Neural progenitor cell (in vitro differentiated cells): Measurements from ENCODE around the gene ISG15.

Experiments used
- EZH2 ChIP-seq: fragments of 200-600 bp; sonication (generic); IDR thresholded peaks from 2 replicates; pipeline ENCODE4 v1.6.1; 2017; ENCODE audit warnings: antibody characterized with exemption, mild to moderate bottlenecking, moderate library complexity
- EZH2phosphoT487 ChIP-seq: fragments of 200-600 bp; sonication (generic); IDR thresholded peaks from 2 replicates; pipeline ENCODE4 v1.6.1; 2017; ENCODE audit warnings: antibody characterized with exemption
- TF ChIP-seq, protein P1 (sequence below): fragments of 200-600 bp; sonication (generic); IDR thresholded peaks from 2 replicates; pipeline ENCODE4 v1.5.1; 2017; ENCODE audit warnings: antibody characterized with exemption, mild to moderate bottlenecking

DNA sequence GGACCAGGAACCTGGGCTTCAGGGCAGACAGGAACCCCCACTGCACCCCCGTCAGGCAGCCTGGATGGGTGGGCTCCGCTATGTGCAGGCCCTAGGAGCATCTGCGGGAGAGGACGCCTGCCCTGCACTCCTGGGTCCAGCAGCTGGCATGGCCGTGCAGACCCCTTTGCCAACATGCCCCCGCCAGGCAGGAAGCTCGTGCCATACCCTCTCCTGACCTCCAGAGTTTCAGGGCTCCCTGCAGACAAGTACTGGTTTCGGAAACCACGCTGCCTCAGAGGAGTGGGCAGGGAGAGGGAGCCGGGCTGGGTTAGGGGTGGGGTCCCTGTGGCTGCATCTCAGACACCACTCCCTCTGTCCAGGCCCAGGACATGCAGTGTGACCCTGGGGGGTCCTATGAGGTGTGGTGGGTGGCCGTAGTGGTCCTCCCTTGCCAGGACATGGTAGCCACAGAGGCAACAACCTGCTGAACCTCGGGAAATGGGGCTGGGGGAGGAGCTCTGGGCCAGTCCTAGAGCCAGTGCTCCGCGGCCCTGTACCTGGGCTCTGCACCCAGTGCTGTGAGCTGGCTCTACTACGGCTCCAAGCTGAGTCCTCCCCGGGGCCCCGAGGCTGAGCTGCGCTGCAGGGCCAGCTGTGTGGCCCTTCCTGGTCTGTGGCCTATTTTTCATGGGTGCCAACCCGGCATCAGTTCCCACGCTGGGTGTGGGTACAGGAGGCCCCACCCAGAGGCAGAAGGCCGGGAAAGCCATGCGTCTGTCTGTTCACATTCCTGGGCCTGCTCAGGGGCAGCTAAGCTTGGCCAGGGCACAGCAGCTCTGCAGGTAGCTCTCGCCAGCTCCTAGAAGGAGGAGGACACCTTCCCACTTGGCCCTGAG is 45.6 kb upstream of the ISG15 start:
- TF ChIP-seq, protein P1, sequence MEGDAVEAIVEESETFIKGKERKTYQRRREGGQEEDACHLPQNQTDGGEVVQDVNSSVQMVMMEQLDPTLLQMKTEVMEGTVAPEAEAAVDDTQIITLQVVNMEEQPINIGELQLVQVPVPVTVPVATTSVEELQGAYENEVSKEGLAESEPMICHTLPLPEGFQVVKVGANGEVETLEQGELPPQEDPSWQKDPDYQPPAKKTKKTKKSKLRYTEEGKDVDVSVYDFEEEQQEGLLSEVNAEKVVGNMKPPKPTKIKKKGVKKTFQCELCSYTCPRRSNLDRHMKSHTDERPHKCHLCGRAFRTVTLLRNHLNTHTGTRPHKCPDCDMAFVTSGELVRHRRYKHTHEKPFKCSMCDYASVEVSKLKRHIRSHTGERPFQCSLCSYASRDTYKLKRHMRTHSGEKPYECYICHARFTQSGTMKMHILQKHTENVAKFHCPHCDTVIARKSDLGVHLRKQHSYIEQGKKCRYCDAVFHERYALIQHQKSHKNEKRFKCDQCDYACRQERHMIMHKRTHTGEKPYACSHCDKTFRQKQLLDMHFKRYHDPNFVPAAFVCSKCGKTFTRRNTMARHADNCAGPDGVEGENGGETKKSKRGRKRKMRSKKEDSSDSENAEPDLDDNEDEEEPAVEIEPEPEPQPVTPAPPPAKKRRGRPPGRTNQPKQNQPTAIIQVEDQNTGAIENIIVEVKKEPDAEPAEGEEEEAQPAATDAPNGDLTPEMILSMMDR, result no peak
- TF ChIP-seq EZH2 (no peak), EZH2phosphoT487 (no peak)
